ENCODE data around the gene SP2. TPM values are rescaled to one million over a fixed set of nuclear protein-coding genes. Genes with fewer than 3 reads are reported as not detected.
A peak's percentile ranks its signal among the peaks of the same experiment; 100 is the strongest.

Gene SP2
- total and polyA plus RNA-seq, 7 donors: 6.2 to 16.1 (median 10.8) TPM

- H3K4me1 ChIP-seq: no peaks in the 10 kb centered on the region
- 14 to 26% (median 16%) methylated on average over 22 to 29 of the region's 29 CpGs for WGBS, 3 donors
- no peak overlapping the region for H3K4me3 ChIP-seq
- H3K27me3 ChIP-seq (ENCODE audit: insufficient read depth in 3 of 3, low read length in 2 of 3): peaks cover 0 to 85% (median 28%) of the 10 kb centered on the region in 3 donors
- H3K9me3 ChIP-seq: no peaks in the 10 kb centered on the region
- intact Hi-C loops (cut with DNase I): no loop called here
- DNase-seq (no peak), ATAC-seq (peak in 1 of 4 donors; percentile 22)
- no peaks in the 10 kb centered on the region for H3K36me3 ChIP-seq (ENCODE audit: insufficient read depth in 1 of 2, low read depth in 1 of 2)
- no peak for TF ChIP-seq CTCF (IDR thresholded peaks at IDR 0.05)
- H3K27ac ChIP-seq: no peak overlapping the region
Measured at GRCh38 chr17:47872019-47872650, 23.9 kb upstream of the SP2 start.

GRCh38 chr17:47872651-47873161, 23.3 kb upstream of the SP2 start:
- Histone ChIP-seq H3K4me1 (no peaks in the 10 kb centered on the region), H3K9me3 (no peaks in the 10 kb centered on the region), H3K27ac (no peak overlapping the region), H3K4me3 (no peak overlapping the region), H3K36me3 (ENCODE audit: insufficient read depth in 1 of 2, low read depth in 1 of 2) (no peaks in the 10 kb centered on the region), H3K27me3 (ENCODE audit: insufficient read depth in 3 of 3, low read length in 2 of 3) (peaks cover 0 to 91% (median 26%) of the 10 kb centered on the region in 3 donors)
- ATAC-seq: peak in 1 of 4 donors; percentile 51
- TF ChIP-seq CTCF (IDR thresholded peaks at IDR 0.05): no peak
- WGBS, 3 donors: 21 to 23% (median 21%) methylated on average over 15 of the region's 15 CpGs
- DNase-seq: no peak
- intact Hi-C loops (cut with DNase I): no loop called here

- intact Hi-C loops (cut with DNase I): no loop called here
- no peaks in the 10 kb centered on the region for H3K4me1 ChIP-seq
- no peak for TF ChIP-seq CTCF (IDR thresholded peaks at IDR 0.05)
- H3K36me3 ChIP-seq (ENCODE audit: insufficient read depth in 1 of 2, low read depth in 1 of 2): no peaks in the 10 kb centered on the region
- H3K27ac ChIP-seq: no peak overlapping the region
- no peak for DNase-seq
- ATAC-seq: no peak
- H3K9me3 ChIP-seq: no peaks in the 10 kb centered on the region
- 40 to 48% (median 43%) methylated on average over 4 of the region's 4 CpGs for WGBS, 3 donors
- peaks cover 0 to 92% (median 26%) of the 10 kb centered on the region in 3 donors for H3K27me3 ChIP-seq (ENCODE audit: insufficient read depth in 3 of 3, low read length in 2 of 3)
- H3K4me3 ChIP-seq: no peak overlapping the region
Measured at GRCh38 chr17:47873200-47874090, 22.6 kb upstream of the SP2 start.

- Histone ChIP-seq H3K27ac (no peak overlapping the region), H3K27me3 (ENCODE audit: insufficient read depth in 3 of 3, low read length in 2 of 3) (peaks cover 0 to 76% (median 22%) of the 10 kb centered on the region in 3 donors), H3K36me3 (ENCODE audit: insufficient read depth in 1 of 2, low read depth in 1 of 2) (no peaks in the 10 kb centered on the region), H3K4me1 (no peaks in the 10 kb centered on the region), H3K9me3 (no peaks in the 10 kb centered on the region), H3K4me3 (no peak overlapping the region)
- WGBS, 3 donors: 40 to 47% (median 46%) methylated on average over 11 of the region's 11 CpGs
- TF ChIP-seq CTCF (IDR thresholded peaks at IDR 0.05): no peak
- ATAC-seq: no peak
- intact Hi-C loops (cut with DNase I): no loop called here
- no peak for DNase-seq
Measured at GRCh38 chr17:47875011-47875985, 20.7 kb upstream of the SP2 start.

Measured in psoas muscle (tissue), 8 donors.